ENCODE results near the gene MARCHF3.
"Not testable (repeated sequence)": the region's sequence is repeated elsewhere in the genome, so short reads cannot be mapped to it uniquely, and the experiment has no call there.

Gene MARCHF3

GRCh38 chr5:127012916-127013315 is 17.4 kb downstream of the MARCHF3 start:
- DNase-seq, result no peak

GRCh38 chr5:127011961-127012644 is 18.3 kb downstream of the MARCHF3 start:
- DNase-seq, result no peak

- DNase-seq, result peak in 2 of 51 donors; percentile 26 to 42
These were observed 19.2 kb downstream of the MARCHF3 start for GRCh38 chr5:127011153-127011552.

- no peak for DNase-seq
These were observed 20.0 kb downstream of the MARCHF3 start for GRCh38 chr5:127010362-127010761.

GRCh38 chr5:127009784-127010183 is 20.6 kb downstream of the MARCHF3 start:
- DNase-seq, result no peak

- no peak for DNase-seq
These were observed 21.9 kb downstream of the MARCHF3 start for GRCh38 chr5:127008300-127008975.

GRCh38 chr5:127007522-127007921 is 22.8 kb downstream of the MARCHF3 start:
- no peak for DNase-seq

GRCh38 chr5:127006744-127007143 is 23.6 kb downstream of the MARCHF3 start:
- DNase-seq, result no peak

- DNase-seq, result not testable (repeated sequence)
These were observed 25.1 kb downstream of the MARCHF3 start for GRCh38 chr5:127005282-127005681.

GRCh38 chr5:127004721-127005120 is 25.6 kb downstream of the MARCHF3 start:
- DNase-seq, result no peak

- DNase-seq, result no peak
These were observed 26.4 kb downstream of the MARCHF3 start for GRCh38 chr5:127003798-127004495.

- no peak for DNase-seq
These were observed 28.0 kb downstream of the MARCHF3 start for GRCh38 chr5:127002390-127002789.

- DNase-seq, result no peak
These were observed 28.6 kb downstream of the MARCHF3 start for GRCh38 chr5:127001621-127002296.

- DNase-seq, result peak in 4 of 51 donors; percentile 6 to 44 (median 13)
These were observed 31.3 kb downstream of the MARCHF3 start for GRCh38 chr5:126998895-126999570.

- DNase-seq, result peak in 2 of 51 donors; percentile 3 to 13
These were observed 32.1 kb downstream of the MARCHF3 start for GRCh38 chr5:126998201-126998631.

GRCh38 chr5:126995689-126996088 is 34.7 kb downstream of the MARCHF3 start:
- no peak for DNase-seq

GRCh38 chr5:126995039-126995438 is 35.3 kb downstream of the MARCHF3 start:
- DNase-seq, result no peak

GRCh38 chr5:126994485-126994884 is 35.9 kb downstream of the MARCHF3 start:
- DNase-seq, result no peak

GRCh38 chr5:126988021-126988569 is 42.3 kb downstream of the MARCHF3 start:
- DNase-seq, result no peak

- no peak for DNase-seq
These were observed 43.0 kb downstream of the MARCHF3 start for GRCh38 chr5:126987271-126987899.

Data from hypothalamus (tissue), 51 donors.